Transverse colon (tissue), 4 donors: ENCODE results near the gene MATK. TPM values are rescaled to one million over a fixed set of nuclear protein-coding genes. Genes with fewer than 3 reads are reported as not detected.

Experiments
- DNase-seq: peaks from one replicate; pipeline ENCODE4 v3.0.0-alpha.2; 2019
- H3K27ac ChIP-seq, 4 donors: fragments of 200-600 bp; sonication (generic); 2 replicates each; pipeline ENCODE4 v1.5.1; 2016 to 2018; ENCODE audit warnings: inconsistent platforms in 4 of 4
- H3K27me3 ChIP-seq: fragments of 200-600 bp; sonication (generic); 2 replicates; pipeline ENCODE4 v1.5.1; 2017; ENCODE audit warnings: inconsistent platforms
- H3K36me3 ChIP-seq, 4 donors: fragments of 200-600 bp; sonication (generic); 2 replicates each; pipeline ENCODE4 v1.5.1; 2017 to 2019; ENCODE audit warnings: inconsistent platforms in 4 of 4
- H3K4me1 ChIP-seq, 4 donors: fragments of 200-600 bp; sonication (generic); 2 replicates each; pipeline ENCODE4 v1.5.1; 2017 to 2020; ENCODE audit warnings: inconsistent platforms in 4 of 4
- H3K4me3 ChIP-seq, 4 donors: fragments of 200-600 bp; sonication (generic); 1 replicate in 1 of 4; 2 replicates in 3 of 4; pipeline versions ENCODE4 v1.5.1 to v1.6.1; 2017 to 2019; ENCODE audit warnings: inconsistent platforms in 4 of 4
- H3K9me3 ChIP-seq, 2 donors: fragments of 200-600 bp; sonication (generic); 2 replicates each; pipeline ENCODE4 v1.5.1; 2017 to 2019; ENCODE audit warnings: inconsistent platforms in 2 of 2
- EP300 ChIP-seq: sonication (generic); formaldehyde crosslinking; IDR thresholded peaks from one replicate; pipeline ENCODE4 v1.6.1; 2017; ENCODE audit warnings: antibody characterized with exemption, low read depth
- POLR2A ChIP-seq: fragments of 450-650 bp; IDR thresholded peaks from one replicate; pipeline ENCODE4 v1.6.1; 2016; ENCODE audit warnings: antibody characterized with exemption, mild to moderate bottlenecking, moderate library complexity
- POLR2AphosphoS5 ChIP-seq, 3 donors: sonication (generic); formaldehyde crosslinking; IDR thresholded peaks; one replicate each; pipeline ENCODE4 v1.6.1; 2016; ENCODE audit warnings: antibody characterized with exemption in 3 of 3
- WGBS, 2 donors: methylation state at CpG; one replicate each; pipeline ENCODE4 v1.1.5; 2018; ENCODE audit warnings: low coverage in 1 of 2; 5-methylcytosine and 5-hydroxymethylcytosine counted together
- in situ Hi-C, 4 donors: fragments of 200-750 bp; cut with MboI; loops; one replicate each; pipeline versions ENCODE4 v1.15.0 to v1.15.1; 2017; ENCODE audit warnings: low sequenced_read_pairs in 3 of 4, low pct_ligation_motif_present in 1 of 4, low pct_unique_long_range_greater_than_20kb in 1 of 4
- intact Hi-C: fragments of 100-400 bp; cut with DNase I; formaldehyde crosslinking; loops from one replicate; pipeline ENCODE4 v1.15.1; 2023; ENCODE audit warnings: low total_unique reads
- total RNA-seq, 4 donors: library from RNA; depleted of rRNA; stranded (reverse); fragments of >200 nt; gene quantifications; one replicate each; pipeline ENCODE4 v1.1.0, GENCODE V29; 2016
- TF ChIP-seq, protein P1 (sequence below), 5 experiments: fragments of 200-600 bp in 3 of 5; fragments of 450-650 bp in 2 of 5; sonication (generic) in 3 of 5; IDR thresholded peaks; 1 replicate in 2 of 5; 2 replicates in 3 of 5; pipeline ENCODE4 v1.5.1; 2016 to 2017; ENCODE audit warnings: antibody characterized with exemption in 5 of 5, inconsistent platforms in 3 of 5, mild to moderate bottlenecking in 2 of 5, moderate library complexity in 1 of 5

Gene MATK
- total RNA-seq, 4 donors from 2014 or later: 0.60 to 6.1 (median 2.9) TPM; not detected in 1

DNA sequence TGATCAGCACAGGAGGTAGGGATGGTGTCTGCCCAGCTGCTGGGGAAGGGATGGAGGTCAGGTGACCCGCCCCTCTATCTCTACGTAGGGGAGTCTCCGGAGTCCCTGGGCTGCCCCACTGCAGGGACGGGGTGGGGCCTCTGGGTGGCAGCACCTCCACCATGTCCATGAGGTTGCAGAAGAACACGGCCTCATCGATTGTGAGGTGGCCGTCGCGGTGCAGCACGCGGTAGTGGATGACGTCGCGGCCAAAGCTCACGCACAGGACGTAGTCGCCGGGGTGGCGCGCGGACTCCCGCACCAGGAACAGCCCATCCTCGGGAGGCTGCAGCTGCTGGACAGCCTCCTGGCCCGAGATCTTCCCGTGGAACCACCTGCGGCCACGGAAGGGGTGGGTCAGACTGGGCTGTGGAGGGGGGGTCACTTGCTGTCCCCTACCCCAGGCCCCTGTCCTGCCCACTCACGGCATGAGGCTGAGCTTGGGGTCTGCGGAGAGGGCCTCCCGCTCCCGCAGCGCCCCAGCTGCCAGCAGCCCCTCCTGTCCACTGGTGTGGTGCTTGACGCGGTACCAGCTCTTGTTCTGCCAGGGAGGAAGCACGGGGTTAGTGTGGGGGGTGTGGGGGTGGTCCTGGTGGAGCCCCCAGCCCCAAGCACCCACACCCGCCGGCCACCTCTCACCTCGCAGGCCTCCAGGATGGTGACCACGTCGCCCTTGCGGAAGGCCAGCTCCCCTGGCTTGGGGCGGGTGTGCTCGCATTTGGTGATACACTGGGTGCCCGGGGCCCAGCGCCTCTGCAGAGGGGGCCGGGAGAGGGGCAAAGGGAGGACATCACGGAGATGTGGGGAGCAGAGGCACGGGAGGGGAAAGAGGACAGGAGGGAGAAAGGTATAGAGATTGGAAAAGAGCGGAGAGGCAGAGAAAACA is 2.3 kb downstream of the MATK start:
- no peak for DNase-seq
- H3K27me3 ChIP-seq: peaks cover 40% of the 10 kb centered on the region
- H3K27ac ChIP-seq: no peak overlapping the region
- intact Hi-C loops (no loop called here), in situ Hi-C loops (no loop called here)
- H3K9me3 ChIP-seq: peaks cover 17 to 20% of the 10 kb centered on the region in 2 donors
- H3K36me3 ChIP-seq: no peaks in the 10 kb centered on the region
- 85% methylated on average over 49 of the region's 49 CpGs; no CpG with 5 or more reads in 1 of the 2 donors for WGBS, 2 donors
- H3K4me3 ChIP-seq: no peak overlapping the region
- H3K4me1 ChIP-seq: peaks cover 0 to 8% (median 0%) of the 10 kb centered on the region in 4 donors
- TF ChIP-seq EP300 (no peak), POLR2AphosphoS5 (IDR thresholded peaks at IDR 0.05) (no peak), POLR2A (no peak)
- TF ChIP-seq, protein P1, sequence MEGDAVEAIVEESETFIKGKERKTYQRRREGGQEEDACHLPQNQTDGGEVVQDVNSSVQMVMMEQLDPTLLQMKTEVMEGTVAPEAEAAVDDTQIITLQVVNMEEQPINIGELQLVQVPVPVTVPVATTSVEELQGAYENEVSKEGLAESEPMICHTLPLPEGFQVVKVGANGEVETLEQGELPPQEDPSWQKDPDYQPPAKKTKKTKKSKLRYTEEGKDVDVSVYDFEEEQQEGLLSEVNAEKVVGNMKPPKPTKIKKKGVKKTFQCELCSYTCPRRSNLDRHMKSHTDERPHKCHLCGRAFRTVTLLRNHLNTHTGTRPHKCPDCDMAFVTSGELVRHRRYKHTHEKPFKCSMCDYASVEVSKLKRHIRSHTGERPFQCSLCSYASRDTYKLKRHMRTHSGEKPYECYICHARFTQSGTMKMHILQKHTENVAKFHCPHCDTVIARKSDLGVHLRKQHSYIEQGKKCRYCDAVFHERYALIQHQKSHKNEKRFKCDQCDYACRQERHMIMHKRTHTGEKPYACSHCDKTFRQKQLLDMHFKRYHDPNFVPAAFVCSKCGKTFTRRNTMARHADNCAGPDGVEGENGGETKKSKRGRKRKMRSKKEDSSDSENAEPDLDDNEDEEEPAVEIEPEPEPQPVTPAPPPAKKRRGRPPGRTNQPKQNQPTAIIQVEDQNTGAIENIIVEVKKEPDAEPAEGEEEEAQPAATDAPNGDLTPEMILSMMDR (IDR thresholded peaks at IDR 0.05): peak in 1 of 5 experiments; percentile 14

DNA sequence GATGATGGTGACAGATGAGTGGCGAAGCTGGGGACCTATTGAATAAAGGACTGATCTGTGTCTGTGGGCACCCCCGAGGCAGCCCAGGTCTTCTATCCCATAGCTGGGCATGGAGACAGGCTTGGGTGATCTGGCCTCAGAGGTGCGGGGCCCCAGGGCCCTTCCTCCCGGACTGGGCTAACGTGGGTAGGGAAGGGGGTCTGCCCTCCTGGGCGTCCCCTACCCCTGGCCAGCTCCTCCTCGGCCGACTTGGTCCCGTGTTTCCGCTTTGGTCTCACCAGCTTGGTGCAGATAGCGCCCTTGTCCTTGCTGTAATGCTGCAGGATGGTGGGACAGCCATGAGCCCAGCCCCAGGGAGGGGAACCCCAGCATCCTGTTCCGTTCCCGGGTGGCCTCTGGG is 3.3 kb downstream of the MATK start:
- Histone ChIP-seq H3K4me1 (peaks cover 0 to 8% (median 0%) of the 10 kb centered on the region in 4 donors), H3K9me3 (peaks cover 17 to 20% of the 10 kb centered on the region in 2 donors), H3K27ac (no peak overlapping the region), H3K4me3 (no peak overlapping the region), H3K27me3 (peaks cover 40% of the 10 kb centered on the region), H3K36me3 (no peaks in the 10 kb centered on the region)
- no peak for TF ChIP-seq EP300
- DNase-seq: no peak
- WGBS, 2 donors: 94% methylated on average over 12 of the region's 13 CpGs; no CpG with 5 or more reads in 1 of the 2 donors
- intact Hi-C loops (no loop called here), in situ Hi-C loops (no loop called here)

DNA sequence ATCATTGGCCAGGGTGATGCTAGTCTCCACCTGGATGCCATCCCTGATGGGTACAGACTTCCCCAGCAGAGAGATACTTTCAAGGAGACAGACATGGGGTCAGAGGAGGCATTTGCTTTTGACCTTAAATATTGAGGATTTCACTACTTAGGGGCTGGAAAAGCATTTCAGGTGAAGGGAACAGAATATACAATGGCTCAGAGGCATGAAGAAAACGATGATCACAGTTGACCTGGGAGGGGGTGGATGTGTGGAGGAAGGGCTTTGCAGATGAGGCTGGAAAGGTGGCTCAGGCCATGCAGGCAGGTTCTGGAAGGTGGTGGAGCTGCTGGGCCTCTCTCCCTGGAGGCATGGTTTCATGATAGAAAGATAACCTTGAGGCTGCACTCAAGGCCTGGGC is 3.9 kb downstream of the MATK start:
- no peak for DNase-seq
- in situ Hi-C loops (no loop called here), intact Hi-C loops (no loop called here)
- no peak overlapping the region for H3K4me3 ChIP-seq
- peaks cover 17 to 20% of the 10 kb centered on the region in 2 donors for H3K9me3 ChIP-seq
- TF ChIP-seq POLR2AphosphoS5 (IDR thresholded peaks at IDR 0.05) (no peak), POLR2A (no peak)
- TF ChIP-seq, protein P1 (IDR thresholded peaks at IDR 0.05): no peak
- WGBS, 2 donors: 82 to 94% methylated on average over 1 of the region's 1 CpG
- H3K27me3 ChIP-seq: peaks cover 36% of the 10 kb centered on the region
- H3K36me3 ChIP-seq: no peaks in the 10 kb centered on the region
- H3K27ac ChIP-seq: no peak overlapping the region
- H3K4me1 ChIP-seq: peaks cover 0 to 8% (median 0%) of the 10 kb centered on the region in 4 donors

DNA sequence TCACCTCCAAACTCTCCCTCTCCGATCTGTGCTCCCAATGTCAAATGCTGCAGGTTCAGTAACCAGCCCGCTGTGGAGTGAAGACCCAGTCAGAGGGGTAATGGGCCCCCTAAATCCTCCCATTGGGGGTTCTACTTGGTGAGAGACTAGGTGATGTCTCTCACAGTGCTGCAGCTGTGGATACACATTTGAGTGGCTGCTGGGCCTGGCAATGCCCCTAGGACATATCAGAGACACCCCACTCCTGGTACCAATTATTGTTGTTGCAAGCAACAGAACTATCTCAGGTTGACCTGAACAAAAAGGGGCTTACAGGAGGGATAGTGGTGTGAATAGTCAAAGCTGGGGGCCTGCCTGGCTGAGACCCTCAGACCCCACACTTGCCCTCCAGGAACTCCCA is 4.6 kb downstream of the MATK start:
- Histone ChIP-seq H3K9me3 (peaks cover 17 to 20% of the 10 kb centered on the region in 2 donors), H3K27me3 (peaks cover 29% of the 10 kb centered on the region), H3K27ac (no peak overlapping the region), H3K36me3 (no peaks in the 10 kb centered on the region), H3K4me1 (peaks cover 0 to 8% (median 0%) of the 10 kb centered on the region in 4 donors), H3K4me3 (no peak overlapping the region)
- TF ChIP-seq POLR2A (no peak), POLR2AphosphoS5 (IDR thresholded peaks at IDR 0.05) (no peak), EP300 (no peak)
- TF ChIP-seq, protein P1 (IDR thresholded peaks at IDR 0.05): no peak
- intact Hi-C loops (no loop called here), in situ Hi-C loops (no loop called here)
- WGBS, 2 donors: 97 to 100% methylated on average over 1 to 2 of the region's 2 CpGs
- DNase-seq: no peak
